K562 (cell line): Measurements from ENCODE around the gene LPAR2. TPM values are rescaled to one million over a fixed set of nuclear protein-coding genes. Genes with fewer than 3 reads are reported as not detected.
A peak's percentile ranks its signal among the peaks of the same experiment; 100 is the strongest.

Experiments used
- BCL6 ChIP-seq: fragments of 250-450 bp; sonication (Bioruptor Pico); IDR thresholded peaks from 2 replicates; pipeline ENCODE4 v1.4.0; 2020
- ESRRA ChIP-seq: fragments of 450-650 bp; IDR thresholded peaks from 2 replicates; pipeline ENCODE4 v1.6.1; 2014; ENCODE audit warnings: low read depth, mild to moderate bottlenecking, moderate library complexity, borderline replicate concordance
- GATA2 ChIP-seq: sonication (generic); formaldehyde crosslinking; IDR thresholded peaks from 2 replicates; pipeline ENCODE4 v1.4.0; 2020; ENCODE audit warnings: mild to moderate bottlenecking, missing genetic modification reagents
- GTF3C2 ChIP-seq: IDR thresholded peaks from 3 replicates; pipeline ENCODE4 v1.6.1; 2011; ENCODE audit warnings: borderline replicate concordance, mild to moderate bottlenecking, moderate library complexity; ENCODE audit not compliant: insufficient read length; ENCODE audit errors: extremely low read depth
- HMG20B ChIP-seq: fragments of 250-450 bp; sonication (Bioruptor Pico); IDR thresholded peaks from 2 replicates; pipeline ENCODE4 v1.5.0; 2021; ENCODE audit warnings: mild to moderate bottlenecking
- ILF3 ChIP-seq: fragments of 450-650 bp; IDR thresholded peaks from 2 replicates; pipeline ENCODE4 v1.6.1; 2018; ENCODE audit warnings: antibody characterized with exemption, mild to moderate bottlenecking, moderate library complexity, borderline replicate concordance
- KAT7 ChIP-seq: sonication (generic); formaldehyde crosslinking; IDR thresholded peaks from 2 replicates; pipeline ENCODE4 v1.8.0; 2022; ENCODE audit warnings: missing genetic modification reagents, mild to moderate bottlenecking, borderline replicate concordance
- KLF13 ChIP-seq: fragments of 450-650 bp; IDR thresholded peaks from 2 replicates; pipeline ENCODE4 v1.6.1; 2016; ENCODE audit warnings: missing genetic modification characterization, low read depth, mild to moderate bottlenecking, missing compliant biosample characterization, moderate library complexity, borderline replicate concordance
- KLF6 ChIP-seq: fragments of 250-450 bp; sonication (Bioruptor Pico); IDR thresholded peaks from 2 replicates; pipeline ENCODE4 v1.4.0; 2020; ENCODE audit warnings: mild to moderate bottlenecking, moderate library complexity, borderline replicate concordance
- NEUROD1 ChIP-seq: fragments of 150-350 bp; IDR thresholded peaks from 2 replicates; pipeline ENCODE4 v1.6.1; 2014; ENCODE audit warnings: borderline replicate concordance, low read length, low read depth; ENCODE audit not compliant: partially characterized antibody
- PATZ1 ChIP-seq: fragments of 250-450 bp; sonication (Bioruptor Pico); IDR thresholded peaks from 2 replicates; pipeline ENCODE4 v1.5.0; 2020; ENCODE audit warnings: mild to moderate bottlenecking, borderline replicate concordance
- PHTF2 ChIP-seq: fragments of 250-450 bp; sonication (Bioruptor Pico); IDR thresholded peaks from 2 replicates; pipeline ENCODE4 v1.5.0; 2021; ENCODE audit warnings: mild to moderate bottlenecking
- POLR2H ChIP-seq: IDR thresholded peaks from 2 replicates; pipeline ENCODE4 v1.6.1; 2016; ENCODE audit warnings: missing genetic modification characterization, low read depth, mild to moderate bottlenecking, control low read depth, missing compliant biosample characterization, moderate library complexity
- POLR3G ChIP-seq: IDR thresholded peaks from 2 replicates; pipeline ENCODE4 v1.6.1; 2011; ENCODE audit not compliant: insufficient read length, insufficient replicate concordance; ENCODE audit errors: extremely low read depth
- RBBP5 ChIP-seq: fragments of 200-600 bp; sonication (generic); IDR thresholded peaks from 2 replicates; pipeline ENCODE4 v1.6.1; 2012; ENCODE audit warnings: borderline replicate concordance, mild to moderate bottlenecking, low read length, control low read depth, inconsistent platforms; ENCODE audit not compliant: insufficient read depth, poor library complexity, severe bottlenecking
- RCOR1 ChIP-seq, 2 experiments: IDR thresholded peaks; 2 replicates each; pipeline ENCODE4 v1.6.1; 2012; ENCODE audit warnings: low read depth in 2 of 2, low read length in 2 of 2, borderline replicate concordance in 1 of 2, improper control_type of control experiment in 1 of 2
- RUNX1 ChIP-seq: sonication (generic); IDR thresholded peaks from 2 replicates; pipeline ENCODE4 v1.6.1; 2016; ENCODE audit warnings: antibody characterized with exemption, low read depth
- TCF7L2 ChIP-seq: fragments of 150-350 bp; IDR thresholded peaks from 2 replicates; pipeline ENCODE4 v1.6.1; 2016; ENCODE audit warnings: low read depth, mild to moderate bottlenecking, low read length, moderate library complexity
- ZBTB1 ChIP-seq: sonication (generic); formaldehyde crosslinking; IDR thresholded peaks from 2 replicates; pipeline ENCODE4 v1.8.1; 2023; ENCODE audit warnings: missing genetic modification reagents, low read depth, mild to moderate bottlenecking, borderline replicate concordance
- ZNF224 ChIP-seq: sonication (generic); formaldehyde crosslinking; IDR thresholded peaks from 2 replicates; pipeline ENCODE4 v1.8.0; 2022; ENCODE audit warnings: mild to moderate bottlenecking, missing genetic modification reagents
- ZNF408 ChIP-seq: fragments of 250-450 bp; sonication (Bioruptor Pico); IDR thresholded peaks from 2 replicates; pipeline ENCODE4 v1.4.0; 2020; ENCODE audit warnings: low read depth, mild to moderate bottlenecking, moderate library complexity
- ZNF696 ChIP-seq: fragments of 250-450 bp; sonication (Bioruptor Pico); conservative IDR thresholded peaks from 2 replicates; pipeline ENCODE4 v1.4.0; 2020; ENCODE audit warnings: mild to moderate bottlenecking, moderate library complexity
- ZNF830 ChIP-seq: fragments of 250-450 bp; sonication (Bioruptor Pico); IDR thresholded peaks from 2 replicates; pipeline ENCODE4 v1.5.0; 2021; ENCODE audit warnings: mild to moderate bottlenecking
- polyA plus RNA-seq, 8 experiments: library from polyadenylated mRNA; depleted of rRNA in 4 of 8; stranded (reverse) in 5 of 8; unstranded in 3 of 8; fragments of >200 nt; fragmentation: Nextera tagmentation in 2 of 8; fragmentation: Illumina TruSeq in 1 of 8; extraction: Ambion mirVana in 2 of 8; extraction: Trizol in 1 of 8; gene quantifications; 2 replicates each; pipeline versions ENCODE4 v1.2.1 to v1.2.3, GENCODE V29; 2011 to 2014; ENCODE audit warnings: inconsistent platforms in 1 of 8, missing spikeins in 1 of 8
- total RNA-seq, 7 experiments: library from RNA; depleted of rRNA in 6 of 7; stranded (reverse); fragments of >200 nt in 6 of 7; fragmentation: Illumina TruSeq in 2 of 7; extraction: Trizol in 2 of 7; gene quantifications; 2 replicates each; pipeline versions ENCODE4 v1.2.1 to v1.2.3, GENCODE V29; 2011 to 2021; ENCODE audit warnings: low replicate concordance in 1 of 7

LPAR2 gene
- total and polyA plus RNA-seq, 9 of the 15 experiments (the other 6 are each of a cell fraction or from before 2014, with no cell fraction given) = 0.63 to 13.8 (median 4.4) TPM

DNA sequence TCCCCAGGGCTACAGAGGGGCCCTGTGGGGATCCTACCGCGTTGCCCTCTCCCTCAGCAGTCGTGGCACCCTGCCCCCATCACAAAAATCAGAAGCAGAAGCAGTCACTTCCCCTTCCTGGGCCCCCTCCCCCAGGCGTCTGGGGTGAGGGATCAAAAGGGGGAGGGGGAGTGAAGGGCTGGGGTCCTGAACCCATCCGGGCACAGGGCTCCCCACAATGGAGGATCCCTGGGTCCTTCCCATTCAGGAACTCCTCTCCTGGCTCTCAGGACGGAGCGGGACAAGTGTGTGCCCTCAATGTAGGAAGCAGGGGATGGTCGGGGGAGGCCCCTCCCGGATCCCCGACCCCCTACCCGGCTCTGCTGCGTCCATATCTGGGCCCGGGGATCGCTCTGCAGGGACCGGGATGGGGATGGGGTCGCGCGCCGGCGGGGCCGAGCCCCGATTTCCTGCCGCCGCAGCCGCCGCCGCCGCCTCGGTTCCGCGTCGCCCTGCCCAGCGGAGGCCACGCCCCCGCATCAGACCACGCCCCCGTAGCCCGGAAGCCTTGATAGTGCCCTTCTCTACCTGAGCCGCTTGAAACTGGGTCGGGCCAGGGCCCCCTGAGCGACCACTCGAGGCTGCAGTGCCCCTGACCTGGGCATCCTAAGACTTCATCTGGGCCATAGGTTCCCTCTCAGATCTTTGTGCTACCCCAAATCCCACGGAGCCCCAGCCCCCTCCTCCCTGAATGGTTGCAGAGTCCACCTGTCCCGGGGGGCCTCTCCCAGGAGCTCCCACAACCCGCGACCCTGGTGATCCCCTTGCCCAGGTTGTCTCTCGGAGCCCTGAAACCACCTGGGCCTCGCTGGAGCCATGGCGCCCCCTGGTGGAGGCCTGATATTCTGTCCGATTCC lies 15.4 kb upstream of the LPAR2 start, which contains the start of gene GMIP (continued):
- no peak for TF ChIP-seq GTF3C2
- TF ChIP-seq ZNF224 (CRISPR knock-in tag) = no peak
- TF ChIP-seq PHTF2 = no peak
- no peak for TF ChIP-seq RUNX1
- TF ChIP-seq KLF13 (tag) = no peak
- no peak for TF ChIP-seq POLR3G
- TF ChIP-seq HMG20B (CRISPR knock-in tag) = no peak
- no peak for TF ChIP-seq BCL6 (CRISPR knock-in tag)
- TF ChIP-seq GATA2 (CRISPR knock-in tag) = no peak
- TF ChIP-seq KAT7 (CRISPR knock-in tag) = no peak
- TF ChIP-seq TCF7L2 = no peak
- TF ChIP-seq KLF6 (CRISPR knock-in tag) = no peak
- TF ChIP-seq ZNF696 (CRISPR knock-in tag) = no peak
- TF ChIP-seq POLR2H (tag) = no peak
- no peak for TF ChIP-seq PATZ1 (CRISPR knock-in tag)
- no peak for TF ChIP-seq NEUROD1
- TF ChIP-seq RBBP5 = no peak
- no peak for TF ChIP-seq ZNF830 (CRISPR knock-in tag)
- no peak for TF ChIP-seq ESRRA
- 0 out of 2 replicates have a peak, but pooled peaks have one; percentile 48 for TF ChIP-seq ZBTB1 (CRISPR knock-in tag)
- no peak for TF ChIP-seq ZNF408 (CRISPR knock-in tag)
- TF ChIP-seq RCOR1 (IDR thresholded peaks at IDR 0.05; ENCODE audit: borderline replicate concordance in 1 of 2, low read depth in 2 of 2, low read length in 2 of 2) = no peak
- TF ChIP-seq ILF3 = no peak
